ENCODE data around the gene PACSIN2.
A peak's percentile ranks its signal among the peaks of the same experiment; 100 is the strongest.

PACSIN2 gene

GRCh38 chr22:43014316-43014868 lies 557 bp downstream of the PACSIN2 start:
- TF ChIP-seq SPI1 (IDR thresholded peaks at IDR 0.05; ENCODE audit: borderline replicate concordance, low read depth) = no peak
- Histone ChIP-seq H3K27ac (replicated peaks) (peak overlapping the region; percentile 51), H3K27me3 (ENCODE audit: insufficient read depth, poor library complexity, severe bottlenecking) (no peaks in the 10 kb centered on the region), H3K4me3 (replicated peaks; ENCODE audit: insufficient read depth, low read length) (peak overlapping the region; percentile 88)
- DNase-seq (ENCODE audit: low read depth in 1 of 2, low spot score in 1 of 2) = peak in 1 of 2 experiments; percentile 28

DNA sequence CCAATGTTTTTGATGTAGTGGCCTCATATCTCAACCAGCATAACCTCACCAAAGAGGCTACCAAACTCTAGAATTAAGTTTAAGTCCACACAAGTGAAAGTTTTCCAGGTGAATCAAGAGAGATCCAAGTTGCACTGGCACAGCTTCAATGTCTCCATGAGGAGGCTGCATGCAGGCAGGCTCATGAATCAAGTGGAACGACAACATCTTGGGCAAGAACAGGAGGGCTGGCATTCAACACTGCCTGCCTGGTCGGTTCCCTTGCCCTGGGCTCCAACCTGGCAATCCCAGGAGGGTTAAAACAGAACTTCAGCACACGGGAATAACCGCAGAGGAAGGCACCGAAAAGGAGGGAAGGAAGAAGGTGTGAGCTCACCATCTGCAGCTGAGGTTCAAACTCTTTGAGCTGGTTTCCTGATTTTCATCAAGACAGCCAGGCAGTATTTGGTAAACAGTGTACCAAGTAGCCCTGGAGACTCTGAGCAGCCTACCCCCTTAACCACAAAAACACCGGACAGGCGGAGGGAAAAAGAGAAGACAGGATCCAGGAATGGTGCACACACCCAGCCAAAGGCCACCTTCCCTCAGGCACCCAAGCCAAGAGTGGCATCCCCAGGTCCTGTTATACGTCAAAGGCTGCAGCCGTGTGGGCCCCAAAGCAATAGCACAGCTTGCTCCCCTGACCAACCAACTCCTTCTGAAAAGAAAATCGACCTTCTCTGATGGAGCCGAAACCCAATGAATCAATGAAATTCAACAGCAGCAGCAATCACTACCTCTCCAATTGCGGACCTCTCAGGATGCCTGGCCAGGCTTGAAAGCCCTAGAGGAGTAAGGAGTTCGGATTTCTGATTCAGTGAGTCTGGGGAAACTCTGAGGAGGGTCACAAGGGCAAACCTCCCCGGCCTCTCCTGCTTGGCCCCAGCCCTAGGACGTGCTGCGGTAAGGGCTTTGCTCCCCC lies 1.3 kb downstream of the PACSIN2 start:
- H3K27ac ChIP-seq (replicated peaks) = peak overlapping the region; percentile 39

GRCh38 chr22:43012390-43012789 lies 2.6 kb downstream of the PACSIN2 start:
- Histone ChIP-seq H3K4me3 (replicated peaks; ENCODE audit: insufficient read depth, low read length) (no peak overlapping the region), H3K27me3 (ENCODE audit: insufficient read depth, poor library complexity, severe bottlenecking) (no peaks in the 10 kb centered on the region), H3K27ac (replicated peaks) (no peak overlapping the region)
- TF ChIP-seq POLR2AphosphoS5 (IDR thresholded peaks at IDR 0.05; ENCODE audit: low read depth) (no peak), SPI1 (IDR thresholded peaks at IDR 0.05; ENCODE audit: borderline replicate concordance, low read depth) (no peak), CTCF (IDR thresholded peaks at IDR 0.05; ENCODE audit: insufficient read depth, low read length) (no peak), GABPA (IDR thresholded peaks at IDR 0.05; ENCODE audit: low read depth) (no peak)
- TF ChIP-seq, protein P1, sequence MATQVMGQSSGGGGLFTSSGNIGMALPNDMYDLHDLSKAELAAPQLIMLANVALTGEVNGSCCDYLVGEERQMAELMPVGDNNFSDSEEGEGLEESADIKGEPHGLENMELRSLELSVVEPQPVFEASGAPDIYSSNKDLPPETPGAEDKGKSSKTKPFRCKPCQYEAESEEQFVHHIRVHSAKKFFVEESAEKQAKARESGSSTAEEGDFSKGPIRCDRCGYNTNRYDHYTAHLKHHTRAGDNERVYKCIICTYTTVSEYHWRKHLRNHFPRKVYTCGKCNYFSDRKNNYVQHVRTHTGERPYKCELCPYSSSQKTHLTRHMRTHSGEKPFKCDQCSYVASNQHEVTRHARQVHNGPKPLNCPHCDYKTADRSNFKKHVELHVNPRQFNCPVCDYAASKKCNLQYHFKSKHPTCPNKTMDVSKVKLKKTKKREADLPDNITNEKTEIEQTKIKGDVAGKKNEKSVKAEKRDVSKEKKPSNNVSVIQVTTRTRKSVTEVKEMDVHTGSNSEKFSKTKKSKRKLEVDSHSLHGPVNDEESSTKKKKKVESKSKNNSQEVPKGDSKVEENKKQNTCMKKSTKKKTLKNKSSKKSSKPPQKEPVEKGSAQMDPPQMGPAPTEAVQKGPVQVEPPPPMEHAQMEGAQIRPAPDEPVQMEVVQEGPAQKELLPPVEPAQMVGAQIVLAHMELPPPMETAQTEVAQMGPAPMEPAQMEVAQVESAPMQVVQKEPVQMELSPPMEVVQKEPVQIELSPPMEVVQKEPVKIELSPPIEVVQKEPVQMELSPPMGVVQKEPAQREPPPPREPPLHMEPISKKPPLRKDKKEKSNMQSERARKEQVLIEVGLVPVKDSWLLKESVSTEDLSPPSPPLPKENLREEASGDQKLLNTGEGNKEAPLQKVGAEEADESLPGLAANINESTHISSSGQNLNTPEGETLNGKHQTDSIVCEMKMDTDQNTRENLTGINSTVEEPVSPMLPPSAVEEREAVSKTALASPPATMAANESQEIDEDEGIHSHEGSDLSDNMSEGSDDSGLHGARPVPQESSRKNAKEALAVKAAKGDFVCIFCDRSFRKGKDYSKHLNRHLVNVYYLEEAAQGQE (IDR thresholded peaks at IDR 0.05; ENCODE audit: insufficient replicate concordance, low read depth) = no peak
- no peak for DNase-seq (ENCODE audit: low read depth in 1 of 2, low spot score in 1 of 2)

More for the DNA sequence above, 1.3 kb downstream of the PACSIN2 start:
- Histone ChIP-seq H3K27me3 (ENCODE audit: insufficient read depth, poor library complexity, severe bottlenecking) (no peaks in the 10 kb centered on the region), H3K4me3 (replicated peaks; ENCODE audit: insufficient read depth, low read length) (peak overlapping the region; percentile 88)
- DNase-seq (ENCODE audit: low read depth in 1 of 2, low spot score in 1 of 2) = peak in 1 of 2 experiments; percentile 50
- TF ChIP-seq, protein P1 (IDR thresholded peaks at IDR 0.05; ENCODE audit: insufficient replicate concordance, low read depth) = no peak
- TF ChIP-seq SPI1 (IDR thresholded peaks at IDR 0.05; ENCODE audit: borderline replicate concordance, low read depth) (0 out of 2 replicates have a peak, but pooled peaks have one; percentile 15), CTCF (IDR thresholded peaks at IDR 0.05; ENCODE audit: insufficient read depth, low read length) (no peak)

DNA sequence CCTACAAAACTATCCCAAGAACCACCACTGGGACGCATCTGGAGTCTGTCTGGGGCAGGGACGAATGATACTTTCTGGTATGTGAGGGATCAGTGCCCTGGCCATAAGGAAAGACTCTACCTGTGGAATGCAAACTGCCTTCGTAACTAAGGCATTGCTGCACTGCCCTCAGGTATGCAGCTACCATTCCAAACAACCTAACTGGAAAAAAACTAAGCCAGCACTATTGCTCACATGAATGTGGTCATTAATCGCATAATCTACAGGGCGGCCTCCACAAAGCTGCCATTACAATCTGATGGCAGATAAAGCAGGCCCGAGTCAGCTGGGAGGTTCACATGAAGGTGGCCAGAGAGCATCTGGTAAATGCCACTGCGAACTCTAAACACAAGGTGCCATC lies 3.9 kb downstream of the PACSIN2 start:
- TF ChIP-seq POLR2AphosphoS5 (IDR thresholded peaks at IDR 0.05; ENCODE audit: low read depth) = no peak
- TF ChIP-seq, protein P1 (IDR thresholded peaks at IDR 0.05; ENCODE audit: insufficient replicate concordance, low read depth) = no peak
- TF ChIP-seq CTCF (IDR thresholded peaks at IDR 0.05; ENCODE audit: insufficient read depth, low read length) = no peak
- Histone ChIP-seq H3K4me3 (replicated peaks; ENCODE audit: insufficient read depth, low read length) (no peak overlapping the region), H3K27ac (replicated peaks) (no peak overlapping the region), H3K27me3 (ENCODE audit: insufficient read depth, poor library complexity, severe bottlenecking) (no peaks in the 10 kb centered on the region)
- DNase-seq (ENCODE audit: low read depth in 1 of 2, low spot score in 1 of 2) = no peak
